ENCODE results near the gene MSANTD1.
"Not testable (repeated sequence)": the region's sequence is repeated elsewhere in the genome, so short reads cannot be mapped to it uniquely, and the experiment has no call there.

MSANTD1 gene

DNA sequence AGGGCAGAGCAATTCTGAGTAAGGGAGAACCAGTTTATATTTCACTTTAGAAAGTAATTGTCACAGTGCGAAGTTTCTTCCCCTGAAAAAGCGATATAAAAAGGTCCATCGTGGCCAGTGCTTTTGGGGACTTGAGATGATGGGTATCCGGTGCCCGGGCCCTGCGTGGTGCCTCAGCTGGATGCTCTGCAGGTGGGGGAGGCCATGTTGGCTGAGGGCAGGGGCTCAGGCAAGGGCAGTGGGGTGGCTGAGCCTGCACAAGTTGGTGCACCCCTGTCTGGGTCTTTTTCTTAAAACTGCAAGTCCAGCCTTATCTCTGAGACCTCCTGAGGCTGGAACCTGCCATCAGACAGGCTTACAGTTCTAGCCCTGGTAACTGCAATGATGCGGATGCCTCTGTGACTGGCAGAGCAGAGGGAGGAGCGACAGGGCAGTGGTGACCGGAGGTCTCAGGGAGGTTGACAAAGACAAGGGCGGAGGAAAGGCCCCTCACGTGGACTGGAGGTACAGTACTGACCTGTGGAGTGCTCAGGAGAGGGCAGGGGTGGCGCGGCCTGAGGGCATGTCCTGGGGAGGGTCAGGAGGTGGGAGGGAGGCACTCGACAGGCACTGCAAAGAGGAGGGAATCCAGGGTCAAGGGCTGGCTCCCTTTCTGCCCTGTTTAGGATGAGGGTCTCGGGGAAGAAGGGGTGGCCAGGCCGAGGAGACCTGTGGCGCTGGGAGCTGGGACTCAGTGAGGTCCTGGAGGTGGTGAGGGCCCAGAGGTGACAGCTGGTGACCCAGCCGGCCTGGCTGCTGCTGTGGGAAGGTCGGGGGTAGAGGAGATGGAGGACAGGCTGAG is 45.7 kb downstream of the MSANTD1 start:
- TF ChIP-seq, protein P1, sequence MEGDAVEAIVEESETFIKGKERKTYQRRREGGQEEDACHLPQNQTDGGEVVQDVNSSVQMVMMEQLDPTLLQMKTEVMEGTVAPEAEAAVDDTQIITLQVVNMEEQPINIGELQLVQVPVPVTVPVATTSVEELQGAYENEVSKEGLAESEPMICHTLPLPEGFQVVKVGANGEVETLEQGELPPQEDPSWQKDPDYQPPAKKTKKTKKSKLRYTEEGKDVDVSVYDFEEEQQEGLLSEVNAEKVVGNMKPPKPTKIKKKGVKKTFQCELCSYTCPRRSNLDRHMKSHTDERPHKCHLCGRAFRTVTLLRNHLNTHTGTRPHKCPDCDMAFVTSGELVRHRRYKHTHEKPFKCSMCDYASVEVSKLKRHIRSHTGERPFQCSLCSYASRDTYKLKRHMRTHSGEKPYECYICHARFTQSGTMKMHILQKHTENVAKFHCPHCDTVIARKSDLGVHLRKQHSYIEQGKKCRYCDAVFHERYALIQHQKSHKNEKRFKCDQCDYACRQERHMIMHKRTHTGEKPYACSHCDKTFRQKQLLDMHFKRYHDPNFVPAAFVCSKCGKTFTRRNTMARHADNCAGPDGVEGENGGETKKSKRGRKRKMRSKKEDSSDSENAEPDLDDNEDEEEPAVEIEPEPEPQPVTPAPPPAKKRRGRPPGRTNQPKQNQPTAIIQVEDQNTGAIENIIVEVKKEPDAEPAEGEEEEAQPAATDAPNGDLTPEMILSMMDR (conservative IDR thresholded peaks at IDR 0.05): no peak
- TF ChIP-seq ZFX (IDR thresholded peaks at IDR 0.05): no peak
- no peak overlapping the region for H3K27ac ChIP-seq

DNA sequence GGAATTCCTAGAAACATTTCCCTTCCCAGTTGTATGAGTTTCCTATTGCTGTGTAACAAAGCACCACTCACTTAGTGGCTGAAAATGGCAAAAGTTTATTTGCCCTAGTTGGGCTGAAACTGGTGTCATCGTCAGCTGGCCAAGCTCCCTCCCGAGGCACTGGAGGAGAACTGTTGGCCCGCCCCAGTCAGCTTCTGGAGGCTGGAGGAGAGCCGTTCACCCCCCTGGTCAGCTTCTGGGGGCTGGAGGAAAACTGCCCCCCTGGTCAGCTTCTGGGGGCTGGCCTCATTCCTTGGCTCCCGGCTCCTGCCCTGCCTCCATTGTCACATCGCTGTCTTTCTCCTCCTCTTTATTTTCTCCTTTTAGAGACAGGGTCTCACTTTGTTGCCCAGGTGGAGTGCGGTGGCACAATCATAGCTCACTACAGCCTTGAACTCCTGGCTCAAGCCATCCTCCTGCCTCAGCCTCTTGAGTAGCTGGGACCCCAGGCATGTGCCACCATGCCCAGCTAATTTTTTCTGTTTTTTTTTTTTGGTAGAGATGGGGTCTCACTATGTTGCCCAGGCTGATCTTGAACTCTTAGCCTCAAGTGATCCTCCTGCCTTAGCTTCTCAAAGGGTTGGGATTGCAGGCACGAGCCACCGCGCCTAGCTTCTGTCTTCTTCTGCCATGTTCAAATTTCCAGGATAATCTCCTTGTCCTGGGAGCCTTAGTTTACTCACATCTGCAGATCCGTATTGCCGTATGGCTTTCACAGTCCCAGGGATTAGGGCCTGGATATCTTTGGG is 47.1 kb downstream of the MSANTD1 start:
- TF ChIP-seq, protein P1 (conservative IDR thresholded peaks at IDR 0.05): no peak

DNA sequence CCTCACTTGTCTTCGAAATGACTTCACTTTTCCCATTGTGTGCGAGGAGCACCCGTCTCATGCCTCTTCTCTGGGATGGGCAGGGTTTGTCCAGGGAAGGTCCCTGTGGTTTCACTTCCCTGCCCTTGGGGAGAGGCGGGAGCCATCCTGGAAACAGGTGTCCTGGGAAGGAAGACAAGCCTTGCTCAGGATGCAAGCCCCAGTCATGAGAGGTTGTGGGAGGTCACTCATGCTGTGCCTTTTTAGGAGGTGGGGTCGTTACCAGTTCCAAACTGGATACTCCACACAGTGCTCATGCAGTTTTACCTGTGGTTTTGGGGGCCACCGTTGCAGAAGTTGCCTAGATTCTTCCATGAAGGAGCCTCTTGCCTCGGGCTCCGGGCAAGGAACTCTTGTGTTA is 47.7 kb downstream of the MSANTD1 start:
- no peak overlapping the region for H3K27ac ChIP-seq
- no peak for TF ChIP-seq ZFX (IDR thresholded peaks at IDR 0.05)
- TF ChIP-seq, protein P1 (conservative IDR thresholded peaks at IDR 0.05): no peak

More for the DNA sequence above, 47.1 kb downstream of the MSANTD1 start:
- H3K27ac ChIP-seq: no peak overlapping the region

DNA sequence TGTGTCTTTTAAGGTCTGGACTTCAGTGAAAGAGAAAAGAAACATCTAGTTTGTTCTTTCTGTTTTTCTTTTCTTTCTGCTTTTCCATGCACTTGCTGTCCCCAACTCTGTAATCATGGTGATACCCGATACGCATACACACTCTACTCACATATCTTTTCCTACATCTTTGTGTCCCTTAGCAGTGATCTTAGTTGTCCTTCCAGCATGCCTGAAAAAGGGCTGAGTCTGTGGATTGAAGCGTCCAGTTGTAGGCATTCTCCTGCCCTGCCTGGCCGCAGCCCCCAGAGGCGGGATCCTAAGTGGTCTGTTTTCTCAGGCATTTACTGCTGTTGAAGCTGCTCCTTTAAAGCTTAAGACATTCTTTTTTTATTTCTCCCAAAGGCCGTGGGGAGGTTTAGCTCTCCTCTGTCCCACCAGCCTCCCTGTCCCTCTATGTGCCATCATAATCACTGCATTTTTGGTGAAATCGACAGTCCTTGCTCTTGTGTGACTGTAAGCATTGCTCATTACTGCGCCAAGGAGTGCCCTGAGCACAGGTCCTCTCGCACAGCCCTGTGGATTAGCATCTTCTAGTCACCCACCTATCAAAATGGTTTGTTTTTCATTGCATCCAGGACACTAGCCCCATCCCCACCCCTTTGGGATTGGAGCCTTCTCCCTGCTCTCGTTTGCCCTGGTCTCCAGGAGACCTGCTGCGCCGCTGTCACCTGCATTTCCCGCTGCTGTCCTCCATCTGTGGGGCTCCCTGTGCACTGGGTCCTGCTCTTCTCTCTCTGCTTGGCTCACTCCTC is 48.3 kb downstream of the MSANTD1 start:
- TF ChIP-seq, protein P1 (conservative IDR thresholded peaks at IDR 0.05): no peak
- TF ChIP-seq ZFX (IDR thresholded peaks at IDR 0.05): no peak
- H3K27ac ChIP-seq: no peak overlapping the region

DNA sequence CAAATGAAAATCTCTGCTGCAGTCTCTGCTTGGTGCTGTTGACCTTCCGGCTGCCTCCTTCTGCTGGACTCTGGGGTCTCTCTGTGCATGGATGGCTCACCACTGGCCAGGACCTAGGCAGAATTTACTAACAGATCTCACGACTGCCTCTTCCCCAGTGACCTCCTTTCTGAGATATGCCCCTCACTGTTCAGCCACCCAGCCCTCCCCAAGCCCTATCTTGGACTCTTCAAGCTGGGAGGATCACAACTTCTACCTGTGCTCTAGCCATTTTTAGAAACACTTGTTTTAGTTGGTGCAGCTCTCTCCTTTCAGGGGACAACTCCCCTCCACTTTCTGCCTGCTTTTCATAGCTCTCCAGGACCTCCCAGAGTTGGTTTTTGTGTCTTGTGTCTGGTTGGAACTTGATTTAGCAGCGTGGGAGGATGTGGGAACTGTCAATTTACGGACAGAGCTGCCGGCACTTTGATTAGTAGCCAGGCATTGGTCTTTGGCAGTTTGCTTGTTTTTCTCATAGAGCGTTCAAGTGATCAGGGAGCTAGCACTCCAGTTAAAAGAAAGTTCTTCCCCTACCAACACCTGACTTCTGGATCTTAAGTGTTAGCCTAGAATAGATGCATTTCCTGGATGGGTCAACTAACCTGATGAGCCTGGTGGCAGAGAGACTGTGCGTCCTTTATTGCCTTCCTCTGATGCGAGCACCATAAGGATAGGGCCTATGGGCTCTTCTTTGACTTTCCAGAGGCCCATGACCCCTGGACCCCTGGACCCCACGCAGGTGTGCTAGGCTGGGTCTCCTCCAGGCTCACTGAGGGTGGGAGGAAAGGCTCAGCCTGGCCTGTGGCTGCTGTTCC is 50.4 kb downstream of the MSANTD1 start:
- H3K27ac ChIP-seq: no peak overlapping the region
- TF ChIP-seq, protein P1 (conservative IDR thresholded peaks at IDR 0.05): no peak
- TF ChIP-seq ZFX (IDR thresholded peaks at IDR 0.05): no peak

DNA sequence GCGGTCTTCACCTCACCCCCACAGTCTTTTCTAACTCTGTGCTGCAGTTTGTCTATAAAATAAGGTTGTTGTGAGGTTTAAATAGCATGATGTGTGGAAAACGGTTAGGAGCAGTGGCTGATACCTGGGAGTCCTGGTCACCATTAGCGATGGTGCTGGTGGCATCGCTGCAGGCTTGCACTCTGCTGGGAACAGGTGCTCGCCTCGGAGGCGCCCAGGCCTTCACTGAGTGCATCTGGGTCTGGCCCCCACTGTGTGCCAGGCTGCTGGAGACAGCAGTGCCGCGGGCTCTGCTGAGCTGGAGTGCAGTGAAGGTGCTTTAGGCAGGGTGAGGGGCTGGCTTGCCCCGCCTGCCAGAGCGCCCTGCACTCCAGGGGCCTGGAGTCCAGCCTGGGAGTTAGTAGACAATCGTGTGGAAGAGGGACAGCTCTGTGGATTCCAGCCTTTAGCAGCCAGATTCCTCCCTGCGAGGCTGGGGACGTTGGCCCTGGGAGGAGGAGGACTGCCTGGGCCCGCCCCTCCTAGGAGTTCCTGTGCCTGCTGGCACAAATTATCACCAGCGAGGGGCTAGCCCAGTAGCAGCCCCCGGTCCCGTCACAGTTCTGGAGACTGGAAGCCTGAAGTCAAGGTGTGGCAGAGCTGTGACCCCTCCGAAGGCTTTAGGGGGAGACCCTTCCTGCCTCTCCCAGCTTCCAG is 51.2 kb downstream of the MSANTD1 start:
- H3K27ac ChIP-seq: no peak overlapping the region
- no peak for TF ChIP-seq ZFX (IDR thresholded peaks at IDR 0.05)
- TF ChIP-seq, protein P1 (conservative IDR thresholded peaks at IDR 0.05): no peak

DNA sequence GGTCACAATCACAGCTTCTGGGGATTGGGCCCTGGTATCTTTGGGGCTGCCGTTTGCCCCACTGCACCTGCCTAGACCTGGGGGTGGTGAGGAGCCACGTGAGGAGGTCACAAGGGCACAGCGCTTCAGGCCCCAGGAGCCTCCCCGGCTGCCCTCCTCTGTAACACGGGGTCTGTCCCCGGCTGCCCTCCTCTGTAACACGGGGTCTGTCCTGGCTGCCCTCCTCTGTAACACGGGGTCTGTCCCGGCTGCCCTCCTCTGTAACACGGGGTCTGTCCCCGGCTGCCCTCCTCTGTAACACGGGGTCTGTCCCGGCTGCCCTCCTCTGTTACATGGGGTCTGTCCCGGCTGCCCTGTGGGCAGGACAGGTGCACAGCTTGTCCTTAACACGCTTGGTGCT is 51.9 kb downstream of the MSANTD1 start:
- not testable (repeated sequence) for H3K27ac ChIP-seq

Data from C4-2B (cell line).